Sigmoid colon (tissue), 7 donors: ENCODE measurements around the gene OLFML1. TPM values are rescaled to one million over a fixed set of nuclear protein-coding genes. Genes with fewer than 3 reads are reported as not detected.

Experiments
- DNase-seq: peaks from one replicate; pipeline ENCODE4 v3.0.0-alpha.2; 2019
- H3K27ac ChIP-seq, 4 donors: fragments of 200-600 bp; sonication (generic); one replicate each; pipeline ENCODE4 v1.5.1; 2016 to 2019; ENCODE audit warnings: mild to moderate bottlenecking in 1 of 4
- H3K27me3 ChIP-seq, 3 donors: fragments of 200-600 bp; sonication (generic); one replicate each; pipeline ENCODE4 v1.5.1; 2019; ENCODE audit warnings: mild to moderate bottlenecking in 1 of 3
- H3K36me3 ChIP-seq, 4 donors: fragments of 200-600 bp; sonication (generic); one replicate each; pipeline ENCODE4 v1.5.1; 2016 to 2019
- H3K4me1 ChIP-seq, 4 donors: fragments of 200-600 bp; sonication (generic); one replicate each; pipeline ENCODE4 v1.5.1; 2017 to 2019
- H3K4me3 ChIP-seq, 4 donors: fragments of 200-600 bp; sonication (generic); one replicate each; pipeline ENCODE4 v1.5.1; 2017 to 2019; ENCODE audit warnings: mild to moderate bottlenecking in 2 of 4, moderate library complexity in 1 of 4
- H3K9me3 ChIP-seq, 4 donors: fragments of 200-600 bp in 3 of 4; sonication (generic) in 3 of 4; one replicate each; pipeline versions ENCODE4 v1.5.1 to v1.6.1; 2013 to 2019
- CTCF ChIP-seq, 4 experiments: fragments of 450-650 bp in 3 of 4; fragments of 200-600 bp in 1 of 4; IDR thresholded peaks; one replicate each; pipeline ENCODE4 v1.5.1; 2016 to 2019; ENCODE audit warnings: antibody characterized with exemption in 4 of 4, mild to moderate bottlenecking in 3 of 4, moderate library complexity in 2 of 4
- EP300 ChIP-seq, 4 donors: sonication (generic); formaldehyde crosslinking; IDR thresholded peaks; one replicate each; pipeline ENCODE4 v1.6.1; 2017; ENCODE audit warnings: antibody characterized with exemption in 4 of 4
- POLR2A ChIP-seq, 2 donors: fragments of 450-650 bp; IDR thresholded peaks; one replicate each; pipeline ENCODE4 v1.6.1; 2016; ENCODE audit warnings: antibody characterized with exemption in 2 of 2, mild to moderate bottlenecking in 2 of 2, moderate library complexity in 2 of 2
- POLR2AphosphoS5 ChIP-seq, 4 donors: sonication (generic); formaldehyde crosslinking; IDR thresholded peaks; one replicate each; pipeline ENCODE4 v1.6.1; 2017; ENCODE audit warnings: antibody characterized with exemption in 4 of 4
- WGBS, 2 donors: extraction: QIAGEN DNeasy Blood & Tissue Kit; methylation state at CpG; one replicate each; pipeline ENCODE4 v1.1.7; 2013; 5-methylcytosine and 5-hydroxymethylcytosine counted together
- intact Hi-C: fragments of 100-400 bp; cut with DNase I; formaldehyde crosslinking; loops from one replicate; pipeline ENCODE4 v1.15.1; 2023
- polyA plus RNA-seq, 3 donors: library from polyadenylated mRNA; stranded (reverse); fragments of 200-250 nt; gene quantifications; one replicate each; pipeline ENCODE4 v1.2.3, GENCODE V29; 2013
- total RNA-seq, 4 donors: library from RNA; depleted of rRNA; stranded (reverse); fragments of >200 nt; gene quantifications; one replicate each; pipeline ENCODE4 v1.1.0, GENCODE V29; 2016
- donor health status: healthy with polysubstance abuse.
- donor health status: Bipolar disorder and iron deficiency.
- donor health status: healthy.

Gene OLFML1
- total and polyA plus RNA-seq, 7 donors = 1.8 to 14.7 (median 4.9) TPM; not detected in 1

GRCh38 chr11:7528514-7529049, 43.3 kb downstream of the OLFML1 start:
- no peaks in the 10 kb centered on the region for H3K27me3 ChIP-seq
- no peak for TF ChIP-seq POLR2A (IDR thresholded peaks at IDR 0.05)
- no peak for TF ChIP-seq EP300 (IDR thresholded peaks at IDR 0.05)
- no peak for TF ChIP-seq CTCF (IDR thresholded peaks at IDR 0.05)
- no peak for TF ChIP-seq POLR2AphosphoS5 (IDR thresholded peaks at IDR 0.05)
- H3K4me3 ChIP-seq = no peak overlapping the region
- intact Hi-C loops = no loop called here
- 97% methylated on average over 4 of the region's 4 CpGs for whole genome bisulfite sequencing, 2 donors
- no peak overlapping the region for H3K27ac ChIP-seq
- no peaks in the 10 kb centered on the region for H3K36me3 ChIP-seq
- H3K4me1 ChIP-seq = peaks cover 0 to 4% (median 1%) of the 10 kb centered on the region in 4 donors
- DNase-seq = no peak
- no peaks in the 10 kb centered on the region for H3K9me3 ChIP-seq

GRCh38 chr11:7530013-7530640, 44.8 kb downstream of the OLFML1 start:
- 91 to 93% methylated on average over 1 of the region's 1 CpG for WGBS, 2 donors
- Histone ChIP-seq H3K4me3 (no peak overlapping the region), H3K4me1 (no peaks in the 10 kb centered on the region), H3K9me3 (no peaks in the 10 kb centered on the region), H3K36me3 (no peaks in the 10 kb centered on the region), H3K27ac (no peak overlapping the region), H3K27me3 (no peaks in the 10 kb centered on the region)
- TF ChIP-seq POLR2AphosphoS5 (IDR thresholded peaks at IDR 0.05) (no peak), POLR2A (IDR thresholded peaks at IDR 0.05) (no peak), CTCF (IDR thresholded peaks at IDR 0.05) (no peak), EP300 (IDR thresholded peaks at IDR 0.05) (no peak)
- no peak for DNase-seq
- intact Hi-C loops = no loop called here

- H3K27ac ChIP-seq = no peak overlapping the region
- no peak overlapping the region for H3K4me3 ChIP-seq
- H3K9me3 ChIP-seq = no peaks in the 10 kb centered on the region
- intact Hi-C loops = no loop called here
- TF ChIP-seq CTCF (IDR thresholded peaks at IDR 0.05) (no peak), POLR2A (IDR thresholded peaks at IDR 0.05) (no peak), POLR2AphosphoS5 (IDR thresholded peaks at IDR 0.05) (no peak), EP300 (IDR thresholded peaks at IDR 0.05) (no peak)
- no peak for DNase-seq
- H3K27me3 ChIP-seq = no peaks in the 10 kb centered on the region
- no peaks in the 10 kb centered on the region for H3K36me3 ChIP-seq
- no peaks in the 10 kb centered on the region for H3K4me1 ChIP-seq
Observed at GRCh38 chr11:7531011-7531410, 45.7 kb downstream of the OLFML1 start.

GRCh38 chr11:7532405-7533145, 47.3 kb downstream of the OLFML1 start:
- Histone ChIP-seq H3K27ac (no peak overlapping the region), H3K27me3 (no peaks in the 10 kb centered on the region), H3K4me1 (no peaks in the 10 kb centered on the region), H3K36me3 (no peaks in the 10 kb centered on the region), H3K4me3 (no peak overlapping the region), H3K9me3 (no peaks in the 10 kb centered on the region)
- WGBS, 2 donors = 81 to 89% methylated on average over 8 of the region's 8 CpGs
- intact Hi-C loops = no loop called here
- TF ChIP-seq POLR2AphosphoS5 (IDR thresholded peaks at IDR 0.05) (no peak), CTCF (IDR thresholded peaks at IDR 0.05) (no peak), EP300 (IDR thresholded peaks at IDR 0.05) (no peak), POLR2A (IDR thresholded peaks at IDR 0.05) (no peak)
- no peak for DNase-seq
